ENCODE measurements around the gene TLL1.

DNA sequence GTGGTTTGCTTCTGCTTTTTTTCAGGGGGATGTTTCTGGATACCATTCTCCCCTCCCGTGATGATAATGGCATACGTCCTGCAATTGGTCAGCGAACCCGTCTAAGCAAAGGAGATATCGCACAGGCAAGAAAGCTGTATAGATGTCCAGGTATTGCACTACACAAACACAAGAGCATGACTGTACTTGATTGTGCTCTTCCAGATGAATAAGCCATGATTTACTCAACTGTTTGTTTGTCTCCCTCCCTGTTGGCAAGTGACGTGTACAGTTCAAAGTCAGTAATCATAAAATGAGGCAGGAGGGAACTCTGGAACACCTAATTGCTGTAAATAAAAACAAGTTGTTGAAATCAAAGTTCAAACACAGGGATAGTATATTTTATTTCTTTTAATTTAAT, 141.4 kb downstream of the TLL1 start:
- TF ChIP-seq EZH2 (IDR thresholded peaks at IDR 0.05; ENCODE audit: low read length, unreplicated experiment) (no peak), EZH2phosphoT487 (IDR thresholded peaks at IDR 0.05; ENCODE audit: borderline replicate concordance, low read length) (no peak)
- TF ChIP-seq, protein P1, sequence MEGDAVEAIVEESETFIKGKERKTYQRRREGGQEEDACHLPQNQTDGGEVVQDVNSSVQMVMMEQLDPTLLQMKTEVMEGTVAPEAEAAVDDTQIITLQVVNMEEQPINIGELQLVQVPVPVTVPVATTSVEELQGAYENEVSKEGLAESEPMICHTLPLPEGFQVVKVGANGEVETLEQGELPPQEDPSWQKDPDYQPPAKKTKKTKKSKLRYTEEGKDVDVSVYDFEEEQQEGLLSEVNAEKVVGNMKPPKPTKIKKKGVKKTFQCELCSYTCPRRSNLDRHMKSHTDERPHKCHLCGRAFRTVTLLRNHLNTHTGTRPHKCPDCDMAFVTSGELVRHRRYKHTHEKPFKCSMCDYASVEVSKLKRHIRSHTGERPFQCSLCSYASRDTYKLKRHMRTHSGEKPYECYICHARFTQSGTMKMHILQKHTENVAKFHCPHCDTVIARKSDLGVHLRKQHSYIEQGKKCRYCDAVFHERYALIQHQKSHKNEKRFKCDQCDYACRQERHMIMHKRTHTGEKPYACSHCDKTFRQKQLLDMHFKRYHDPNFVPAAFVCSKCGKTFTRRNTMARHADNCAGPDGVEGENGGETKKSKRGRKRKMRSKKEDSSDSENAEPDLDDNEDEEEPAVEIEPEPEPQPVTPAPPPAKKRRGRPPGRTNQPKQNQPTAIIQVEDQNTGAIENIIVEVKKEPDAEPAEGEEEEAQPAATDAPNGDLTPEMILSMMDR (conservative IDR thresholded peaks at IDR 0.05; ENCODE audit: low read depth, low read length): no peak
